Cardiac septum (tissue), 1 donor: ENCODE data around the gene SNRPN. TPM values are rescaled to one million over a fixed set of nuclear protein-coding genes. Genes with fewer than 3 reads are reported as not detected.
"Not testable (repeated sequence)": the region's sequence is repeated elsewhere in the genome, so short reads cannot be mapped to it uniquely, and the experiment has no call there.

Experiments used
- DNase-seq: peaks from one replicate; pipeline ENCODE4 v3.0.0-alpha.2; 2020; ENCODE audit warnings: low spot score
- intact Hi-C: fragments of 100-400 bp; cut with DNase I; formaldehyde crosslinking; loops from one replicate; pipeline ENCODE4 v1.14.0; 2022
- total RNA-seq: library from RNA; stranded (reverse); fragmentation: NEBNext Ultra II Directional; extraction: Animal tissue kit (Norgen Biotek cat#: 25700); gene quantifications from one replicate; pipeline ENCODE4 v1.2.1, GENCODE V29; 2021
- donor health status: DM: no; HTN: no; CAD: no.

SNRPN gene
- total RNA-seq, 1 donor from 2014 or later: 359 TPM

GRCh38 chr15:24962880-24963279 is 8.1 kb downstream of the SNRPN start:
- no peak for DNase-seq
- intact Hi-C loops: no loop called here

DNA sequence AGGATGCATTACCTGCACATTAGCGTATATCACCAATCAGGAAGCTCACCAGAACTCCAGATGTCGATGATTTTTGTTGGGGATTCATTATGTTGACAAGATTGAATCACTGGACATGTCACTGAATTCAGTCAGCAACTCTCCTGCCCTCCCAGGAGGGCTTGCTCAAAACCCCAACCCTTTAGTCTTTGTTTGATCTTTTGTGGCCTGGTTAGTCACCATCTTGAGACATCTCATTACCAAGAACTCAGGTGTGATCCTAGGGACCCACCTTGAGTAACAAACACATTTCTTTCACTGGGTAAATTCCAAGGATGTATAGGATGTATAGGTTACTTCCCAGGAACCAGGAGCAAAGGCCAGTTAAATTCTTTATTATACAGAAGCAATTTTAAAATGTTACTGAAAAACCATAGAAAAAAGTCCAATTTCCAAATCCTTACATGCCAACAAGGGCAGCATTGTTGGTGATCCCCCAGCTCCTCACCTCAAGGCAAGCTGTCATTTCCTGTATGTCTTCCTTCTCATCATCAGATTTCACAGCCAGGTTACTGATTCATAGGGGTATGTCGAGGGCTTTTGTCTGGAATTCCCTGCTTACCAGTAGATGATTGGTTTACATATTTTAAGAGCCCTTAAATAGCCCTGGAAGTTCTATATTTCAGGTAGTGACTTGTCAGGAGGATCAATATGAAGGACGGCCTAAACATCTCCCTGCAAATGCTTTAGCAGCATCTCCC is 11.7 kb downstream of the SNRPN start:
- intact Hi-C loops: no loop called here
- DNase-seq: no peak

- DNase-seq: no peak
- intact Hi-C loops: no loop called here
Measured at GRCh38 chr15:24971052-24971451, 16.3 kb downstream of the SNRPN start.

GRCh38 chr15:24971772-24972171 is 17.0 kb downstream of the SNRPN start:
- intact Hi-C loops: no loop called here
- no peak for DNase-seq

DNA sequence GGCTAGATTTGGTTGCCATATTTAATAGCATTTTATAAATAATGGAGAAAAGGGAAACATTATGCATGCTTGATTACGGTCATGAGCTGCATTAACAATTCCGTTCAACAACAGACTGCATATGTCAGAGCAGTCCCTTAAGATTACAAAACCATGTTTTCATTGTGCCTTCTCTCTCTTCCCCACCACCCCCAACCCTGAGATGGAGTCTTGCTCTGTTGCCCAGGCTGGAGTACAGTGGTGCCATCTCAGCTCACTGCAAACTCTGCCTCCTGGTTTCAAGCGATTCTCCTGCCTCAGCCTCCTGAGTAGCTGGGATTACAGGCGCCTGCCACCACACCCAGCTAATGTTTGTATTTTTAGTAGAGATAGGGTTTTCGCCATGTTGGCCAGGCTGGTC is 17.9 kb downstream of the SNRPN start:
- intact Hi-C loops, DNase-seq: not testable (repeated sequence)

DNA sequence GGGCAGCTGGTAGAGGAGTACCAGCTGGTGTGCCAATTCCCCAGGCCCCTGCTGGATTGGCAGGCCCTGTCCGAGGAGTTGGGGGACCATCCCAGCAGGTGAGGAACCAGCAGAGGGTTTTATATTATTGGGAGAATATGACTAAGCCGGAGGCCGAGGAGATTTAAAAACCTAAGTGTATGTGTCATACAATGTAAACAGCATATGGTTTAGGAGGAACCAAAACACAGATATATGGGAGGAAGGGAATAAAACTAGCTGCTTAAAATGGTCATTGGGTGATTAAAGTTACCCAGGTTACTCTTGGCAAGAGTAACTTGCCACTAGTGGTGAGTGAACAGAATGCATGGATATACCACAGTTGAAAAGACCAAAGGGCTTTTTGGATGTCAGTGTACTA is 22.1 kb downstream of the SNRPN start:
- no peak for DNase-seq
- intact Hi-C loops: no loop called here

GRCh38 chr15:24977686-24978085 is 22.9 kb downstream of the SNRPN start:
- intact Hi-C loops: no loop called here

GRCh38 chr15:24985224-24985623 is 30.4 kb downstream of the SNRPN start:
- DNase-seq: no peak
- intact Hi-C loops: no loop called here

More at GRCh38 chr15:24977686-24978085, 22.9 kb downstream of the SNRPN start:
- DNase-seq: no peak

- no peak for DNase-seq
- intact Hi-C loops: no loop called here
Measured at GRCh38 chr15:24986653-24987052, 31.9 kb downstream of the SNRPN start.

GRCh38 chr15:25019434-25019833 is 64.6 kb downstream of the SNRPN start:
- DNase-seq: no peak
- intact Hi-C loops: no loop called here

DNA sequence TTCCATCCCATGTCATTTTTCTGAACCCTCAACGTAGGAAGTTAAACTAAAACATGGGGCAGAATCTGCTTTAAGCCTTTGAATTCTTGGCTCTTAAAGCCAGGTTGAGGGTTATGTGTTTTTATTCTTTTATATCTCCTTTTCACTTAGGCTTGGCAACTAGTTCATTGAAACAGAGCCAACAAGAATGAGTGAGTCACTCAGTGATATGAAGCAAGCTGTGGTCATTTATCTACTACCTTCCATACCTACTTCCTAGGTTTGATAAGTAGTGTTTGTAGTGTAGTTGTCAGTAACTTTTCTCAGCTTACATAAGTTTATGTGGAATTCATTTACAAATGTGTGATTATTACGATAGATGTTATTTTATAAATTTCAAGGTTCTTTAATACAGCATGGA is 67.4 kb downstream of the SNRPN start:
- no peak for DNase-seq
- intact Hi-C loops: no loop called here

Other genes starting within 250 kb of the SNRPN start
- gene SNURF, start within 50 bp of the SNRPN start, total RNA-seq: 62.1 TPM